Measurements from ENCODE around the gene BRDT. TPM values are rescaled to one million over a fixed set of nuclear protein-coding genes. Genes with fewer than 3 reads are reported as not detected.

Gene BRDT
- total RNA-seq, 4 donors from 2014 or later = not detected

GRCh38 chr1:91924146-91924545 is 25.1 kb upstream of the BRDT start:
- no peak for TF ChIP-seq CTCF (IDR thresholded peaks at IDR 0.05)
- TF ChIP-seq EP300 (IDR thresholded peaks at IDR 0.05; ENCODE audit: low read depth) = no peak
- TF ChIP-seq POLR2AphosphoS5 (IDR thresholded peaks at IDR 0.05) = no peak
- TF ChIP-seq POLR2A (IDR thresholded peaks at IDR 0.05) = no peak
- intact Hi-C loops (cut with DNase I; ENCODE audit: low total_unique reads) (no loop called here), in situ Hi-C loops (cut with MboI; ENCODE audit: low pct_ligation_motif_present in 1 of 4, low pct_unique_long_range_greater_than_20kb in 1 of 4, low sequenced_read_pairs in 3 of 4) (loop anchor here in 1 of 4 donors (10.0 kb wide), 1 partner anchor 409 kb away; no protein-coding TSS in a partner anchor)
- WGBS, 2 donors (ENCODE audit: low coverage in 1 of 2) = 40 to 56% methylated on average over 2 of the region's 2 CpGs
- Histone ChIP-seq H3K27me3 (no peaks in the 10 kb centered on the region), H3K9me3 (no peaks in the 10 kb centered on the region), H3K4me3 (no peak overlapping the region), H3K36me3 (no peaks in the 10 kb centered on the region), H3K4me1 (no peaks in the 10 kb centered on the region), H3K27ac (no peak overlapping the region)
- DNase-seq = no peak

- Histone ChIP-seq H3K27ac (no peak overlapping the region), H3K27me3 (no peaks in the 10 kb centered on the region), H3K4me1 (no peaks in the 10 kb centered on the region), H3K4me3 (no peak overlapping the region), H3K36me3 (no peaks in the 10 kb centered on the region), H3K9me3 (no peaks in the 10 kb centered on the region)
- WGBS, 2 donors (ENCODE audit: low coverage in 1 of 2) = 87 to 100% methylated on average over 2 to 4 of the region's 4 CpGs
- no peak for TF ChIP-seq EP300 (IDR thresholded peaks at IDR 0.05; ENCODE audit: low read depth)
- no peak for TF ChIP-seq CTCF (IDR thresholded peaks at IDR 0.05)
- no peak for TF ChIP-seq POLR2A (IDR thresholded peaks at IDR 0.05)
- no peak for TF ChIP-seq POLR2AphosphoS5 (IDR thresholded peaks at IDR 0.05)
- no peak for DNase-seq
- in situ Hi-C loops (cut with MboI; ENCODE audit: low pct_ligation_motif_present in 1 of 4, low pct_unique_long_range_greater_than_20kb in 1 of 4, low sequenced_read_pairs in 3 of 4) (loop anchor here (5.0 to 25.0 kb wide), 3 partner anchors 411 to 664 kb away; no protein-coding TSS in a partner anchor), intact Hi-C loops (cut with DNase I; ENCODE audit: low total_unique reads) (loop anchor here (5.0 kb wide), 1 partner anchor 414 kb away; no protein-coding TSS in a partner anchor)
Observed at GRCh38 chr1:91925644-91926435, 23.4 kb upstream of the BRDT start.

- in situ Hi-C loops (cut with MboI; ENCODE audit: low pct_ligation_motif_present in 1 of 4, low pct_unique_long_range_greater_than_20kb in 1 of 4, low sequenced_read_pairs in 3 of 4) (loop anchor here (5.0 to 25.0 kb wide), 3 partner anchors 413 to 666 kb away; no protein-coding TSS in a partner anchor), intact Hi-C loops (cut with DNase I; ENCODE audit: low total_unique reads) (loop anchor here (5.0 kb wide), 1 partner anchor 416 kb away; no protein-coding TSS in a partner anchor)
- H3K27me3 ChIP-seq = no peaks in the 10 kb centered on the region
- no peaks in the 10 kb centered on the region for H3K36me3 ChIP-seq
- WGBS, 2 donors (ENCODE audit: low coverage in 1 of 2) = 63 to 92% methylated on average over 2 of the region's 2 CpGs
- no peaks in the 10 kb centered on the region for H3K4me1 ChIP-seq
- DNase-seq = no peak
- no peak overlapping the region for H3K27ac ChIP-seq
- H3K9me3 ChIP-seq = no peaks in the 10 kb centered on the region
- TF ChIP-seq POLR2AphosphoS5 (IDR thresholded peaks at IDR 0.05) = no peak
- TF ChIP-seq POLR2A (IDR thresholded peaks at IDR 0.05) = no peak
- TF ChIP-seq EP300 (IDR thresholded peaks at IDR 0.05; ENCODE audit: low read depth) = no peak
- TF ChIP-seq CTCF (IDR thresholded peaks at IDR 0.05) = no peak
- H3K4me3 ChIP-seq = no peak overlapping the region
Observed at GRCh38 chr1:91928026-91928425, 21.2 kb upstream of the BRDT start.

GRCh38 chr1:91929250-91929649 is 20.0 kb upstream of the BRDT start:
- H3K4me1 ChIP-seq = no peaks in the 10 kb centered on the region
- intact Hi-C loops (cut with DNase I; ENCODE audit: low total_unique reads) (loop anchor here (5.0 kb wide), 1 partner anchor 417 kb away; no protein-coding TSS in a partner anchor), in situ Hi-C loops (cut with MboI; ENCODE audit: low pct_ligation_motif_present in 1 of 4, low pct_unique_long_range_greater_than_20kb in 1 of 4, low sequenced_read_pairs in 3 of 4) (loop anchor here (5.0 to 25.0 kb wide), 3 partner anchors 414 to 667 kb away; no protein-coding TSS in a partner anchor)
- TF ChIP-seq POLR2A (IDR thresholded peaks at IDR 0.05) (no peak), POLR2AphosphoS5 (IDR thresholded peaks at IDR 0.05) (no peak), CTCF (IDR thresholded peaks at IDR 0.05) (no peak), EP300 (IDR thresholded peaks at IDR 0.05; ENCODE audit: low read depth) (no peak)
- DNase-seq = no peak
- no peaks in the 10 kb centered on the region for H3K36me3 ChIP-seq
- H3K27me3 ChIP-seq = no peaks in the 10 kb centered on the region
- no peak overlapping the region for H3K4me3 ChIP-seq
- H3K27ac ChIP-seq = no peak overlapping the region
- WGBS, 2 donors (ENCODE audit: low coverage in 1 of 2) = 26 to 71% methylated on average over 1 to 2 of the region's 2 CpGs
- H3K9me3 ChIP-seq = no peaks in the 10 kb centered on the region

Data from transverse colon (tissue), 4 donors.